SK-N-SH treated with all-trans-retinoic acid at 6 μM for 48 hours (cell line): ENCODE data around the gene PIGP.

Experiments
- ATAC-seq: fragments of 200-7000 bp; cut with Tn5 transposase; 3 replicates; pipeline ENCODE4 v1.9.1; 2020; ENCODE audit warnings: mild to moderate bottlenecking, moderate library complexity
- ARNTL ChIP-seq: fragments of 450-650 bp; formaldehyde crosslinking; IDR thresholded peaks from 2 replicates; pipeline ENCODE4 v1.5.0; 2020; ENCODE audit warnings: low read depth, mild to moderate bottlenecking, moderate library complexity, borderline replicate concordance
- BACH2 ChIP-seq: fragments of 250-450 bp; sonication (Bioruptor Pico); IDR thresholded peaks from 2 replicates; pipeline ENCODE4 v1.9.0; 2021; ENCODE audit warnings: mild to moderate bottlenecking, borderline replicate concordance
- CSDC2 ChIP-seq: fragments of 250-450 bp; sonication (Bioruptor Pico); IDR thresholded peaks from 2 replicates; pipeline ENCODE4 v1.5.0; 2020; ENCODE audit warnings: mild to moderate bottlenecking, moderate library complexity
- ESRRG ChIP-seq: fragments of 250-450 bp; sonication (Bioruptor Pico); IDR thresholded peaks from 2 replicates; pipeline ENCODE4 v1.6.1; 2021; ENCODE audit warnings: mild to moderate bottlenecking
- GLIS3 ChIP-seq: fragments of 250-450 bp; sonication (Bioruptor Pico); IDR thresholded peaks from 2 replicates; pipeline ENCODE4 v1.5.0; 2020; ENCODE audit warnings: mild to moderate bottlenecking, moderate library complexity
- ISL1 ChIP-seq: fragments of 250-450 bp; sonication (Bioruptor Pico); IDR thresholded peaks from 2 replicates; pipeline ENCODE4 v2.1.2; 2022; ENCODE audit warnings: mild to moderate bottlenecking, moderate library complexity
- RARB ChIP-seq: fragments of 250-450 bp; sonication (Bioruptor Pico); IDR thresholded peaks from 2 replicates; pipeline ENCODE4 v1.8.0; 2021; ENCODE audit warnings: mild to moderate bottlenecking, moderate library complexity
- SNAI2 ChIP-seq: fragments of 250-450 bp; sonication (Bioruptor Pico); IDR thresholded peaks from 2 replicates; pipeline ENCODE4 v1.5.0; 2020; ENCODE audit warnings: mild to moderate bottlenecking, moderate library complexity
- TCF4 ChIP-seq: fragments of 250-450 bp; sonication (Bioruptor Pico); IDR thresholded peaks from 2 replicates; pipeline ENCODE4 v1.8.0; 2021; ENCODE audit warnings: mild to moderate bottlenecking, moderate library complexity, borderline replicate concordance
- TOX ChIP-seq: fragments of 250-450 bp; sonication (Bioruptor Pico); IDR thresholded peaks from 2 replicates; pipeline ENCODE4 v1.8.0; 2021; ENCODE audit warnings: mild to moderate bottlenecking, moderate library complexity, borderline replicate concordance
- ZC3H10 ChIP-seq: fragments of 250-450 bp; sonication (Bioruptor Pico); IDR thresholded peaks from 2 replicates; pipeline ENCODE4 v1.5.1; 2021; ENCODE audit warnings: mild to moderate bottlenecking, moderate library complexity
- ZFP30 ChIP-seq: fragments of 450-650 bp; formaldehyde crosslinking; IDR thresholded peaks from 2 replicates; pipeline ENCODE4 v1.5.0; 2022; ENCODE audit warnings: mild to moderate bottlenecking, moderate library complexity
- ZNF565 ChIP-seq: fragments of 450-650 bp; formaldehyde crosslinking; conservative IDR thresholded peaks from 2 replicates; pipeline ENCODE4 v1.5.0; 2020; ENCODE audit warnings: low read depth, mild to moderate bottlenecking, moderate library complexity
- ZNF70 ChIP-seq: fragments of 450-650 bp; formaldehyde crosslinking; IDR thresholded peaks from 2 replicates; pipeline ENCODE4 v1.5.0; 2020; ENCODE audit warnings: mild to moderate bottlenecking, moderate library complexity
- ZNF8 ChIP-seq: fragments of 450-650 bp; formaldehyde crosslinking; IDR thresholded peaks from 2 replicates; pipeline ENCODE4 v1.5.0; 2020; ENCODE audit warnings: mild to moderate bottlenecking, moderate library complexity
- TF ChIP-seq, protein P1 (sequence below): fragments of 250-450 bp; sonication (Bioruptor Pico); IDR thresholded peaks from 2 replicates; pipeline ENCODE4 v1.8.0; 2020; ENCODE audit warnings: mild to moderate bottlenecking, moderate library complexity, borderline replicate concordance
- TF ChIP-seq, protein P2 (sequence below): fragments of 250-450 bp; sonication (Bioruptor Pico); IDR thresholded peaks from 2 replicates; pipeline ENCODE4 v1.5.1; 2021; ENCODE audit warnings: mild to moderate bottlenecking, moderate library complexity
- TF ChIP-seq, protein P3 (sequence below): fragments of 250-450 bp; sonication (Bioruptor Pico); IDR thresholded peaks from 2 replicates; pipeline ENCODE4 v1.5.0; 2020; ENCODE audit warnings: mild to moderate bottlenecking, moderate library complexity
- TF ChIP-seq, protein P4 (sequence below): fragments of 250-450 bp; sonication (Bioruptor Pico); IDR thresholded peaks from 2 replicates; pipeline ENCODE4 v1.8.0; 2021; ENCODE audit warnings: low read depth, mild to moderate bottlenecking, moderate library complexity, borderline replicate concordance
- TF ChIP-seq, protein P5 (sequence below): fragments of 250-450 bp; sonication (Bioruptor Pico); IDR thresholded peaks from 2 replicates; pipeline ENCODE4 v1.5.1; 2020; ENCODE audit warnings: low read depth, mild to moderate bottlenecking, moderate library complexity

The PIGP gene

DNA sequence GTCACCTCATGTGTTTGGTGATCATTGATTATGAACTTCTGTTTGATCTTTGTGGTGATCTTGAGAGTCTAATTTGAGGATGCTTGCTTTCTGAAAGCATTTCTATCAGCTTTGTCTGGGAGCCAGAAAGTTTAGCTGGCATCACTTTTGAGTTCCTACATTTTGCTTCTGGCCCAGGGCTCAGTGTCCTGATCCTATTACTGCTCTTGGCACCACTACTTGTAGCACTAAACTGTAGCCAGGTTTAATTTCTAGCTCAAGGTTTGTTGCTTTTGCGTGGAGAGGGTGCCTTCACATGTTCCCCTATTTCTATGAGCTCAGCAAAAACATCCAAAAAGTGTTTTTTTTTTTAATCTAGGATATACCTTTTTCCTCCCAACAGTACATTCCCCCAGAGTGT is 9.5 kb upstream of the PIGP start:
- TF ChIP-seq ZFP30 (CRISPR knock-in tag) = no peak
- TF ChIP-seq CSDC2 (CRISPR knock-in tag) = no peak
- TF ChIP-seq RARB (CRISPR knock-in tag) = no peak
- TF ChIP-seq, protein P1, sequence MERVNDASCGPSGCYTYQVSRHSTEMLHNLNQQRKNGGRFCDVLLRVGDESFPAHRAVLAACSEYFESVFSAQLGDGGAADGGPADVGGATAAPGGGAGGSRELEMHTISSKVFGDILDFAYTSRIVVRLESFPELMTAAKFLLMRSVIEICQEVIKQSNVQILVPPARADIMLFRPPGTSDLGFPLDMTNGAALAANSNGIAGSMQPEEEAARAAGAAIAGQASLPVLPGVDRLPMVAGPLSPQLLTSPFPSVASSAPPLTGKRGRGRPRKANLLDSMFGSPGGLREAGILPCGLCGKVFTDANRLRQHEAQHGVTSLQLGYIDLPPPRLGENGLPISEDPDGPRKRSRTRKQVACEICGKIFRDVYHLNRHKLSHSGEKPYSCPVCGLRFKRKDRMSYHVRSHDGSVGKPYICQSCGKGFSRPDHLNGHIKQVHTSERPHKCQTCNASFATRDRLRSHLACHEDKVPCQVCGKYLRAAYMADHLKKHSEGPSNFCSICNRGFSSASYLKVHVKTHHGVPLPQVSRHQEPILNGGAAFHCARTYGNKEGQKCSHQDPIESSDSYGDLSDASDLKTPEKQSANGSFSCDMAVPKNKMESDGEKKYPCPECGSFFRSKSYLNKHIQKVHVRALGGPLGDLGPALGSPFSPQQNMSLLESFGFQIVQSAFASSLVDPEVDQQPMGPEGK (CRISPR knock-in tag) = no peak
- no peak for TF ChIP-seq ZNF565
- TF ChIP-seq, protein P2, sequence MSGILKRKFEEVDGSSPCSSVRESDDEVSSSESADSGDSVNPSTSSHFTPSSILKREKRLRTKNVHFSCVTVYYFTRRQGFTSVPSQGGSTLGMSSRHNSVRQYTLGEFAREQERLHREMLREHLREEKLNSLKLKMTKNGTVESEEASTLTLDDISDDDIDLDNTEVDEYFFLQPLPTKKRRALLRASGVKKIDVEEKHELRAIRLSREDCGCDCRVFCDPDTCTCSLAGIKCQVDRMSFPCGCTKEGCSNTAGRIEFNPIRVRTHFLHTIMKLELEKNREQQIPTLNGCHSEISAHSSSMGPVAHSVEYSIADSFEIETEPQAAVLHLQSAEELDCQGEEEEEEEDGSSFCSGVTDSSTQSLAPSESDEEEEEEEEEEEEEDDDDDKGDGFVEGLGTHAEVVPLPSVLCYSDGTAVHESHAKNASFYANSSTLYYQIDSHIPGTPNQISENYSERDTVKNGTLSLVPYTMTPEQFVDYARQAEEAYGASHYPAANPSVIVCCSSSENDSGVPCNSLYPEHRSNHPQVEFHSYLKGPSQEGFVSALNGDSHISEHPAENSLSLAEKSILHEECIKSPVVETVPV (CRISPR knock-in tag) = no peak
- TF ChIP-seq, protein P3, sequence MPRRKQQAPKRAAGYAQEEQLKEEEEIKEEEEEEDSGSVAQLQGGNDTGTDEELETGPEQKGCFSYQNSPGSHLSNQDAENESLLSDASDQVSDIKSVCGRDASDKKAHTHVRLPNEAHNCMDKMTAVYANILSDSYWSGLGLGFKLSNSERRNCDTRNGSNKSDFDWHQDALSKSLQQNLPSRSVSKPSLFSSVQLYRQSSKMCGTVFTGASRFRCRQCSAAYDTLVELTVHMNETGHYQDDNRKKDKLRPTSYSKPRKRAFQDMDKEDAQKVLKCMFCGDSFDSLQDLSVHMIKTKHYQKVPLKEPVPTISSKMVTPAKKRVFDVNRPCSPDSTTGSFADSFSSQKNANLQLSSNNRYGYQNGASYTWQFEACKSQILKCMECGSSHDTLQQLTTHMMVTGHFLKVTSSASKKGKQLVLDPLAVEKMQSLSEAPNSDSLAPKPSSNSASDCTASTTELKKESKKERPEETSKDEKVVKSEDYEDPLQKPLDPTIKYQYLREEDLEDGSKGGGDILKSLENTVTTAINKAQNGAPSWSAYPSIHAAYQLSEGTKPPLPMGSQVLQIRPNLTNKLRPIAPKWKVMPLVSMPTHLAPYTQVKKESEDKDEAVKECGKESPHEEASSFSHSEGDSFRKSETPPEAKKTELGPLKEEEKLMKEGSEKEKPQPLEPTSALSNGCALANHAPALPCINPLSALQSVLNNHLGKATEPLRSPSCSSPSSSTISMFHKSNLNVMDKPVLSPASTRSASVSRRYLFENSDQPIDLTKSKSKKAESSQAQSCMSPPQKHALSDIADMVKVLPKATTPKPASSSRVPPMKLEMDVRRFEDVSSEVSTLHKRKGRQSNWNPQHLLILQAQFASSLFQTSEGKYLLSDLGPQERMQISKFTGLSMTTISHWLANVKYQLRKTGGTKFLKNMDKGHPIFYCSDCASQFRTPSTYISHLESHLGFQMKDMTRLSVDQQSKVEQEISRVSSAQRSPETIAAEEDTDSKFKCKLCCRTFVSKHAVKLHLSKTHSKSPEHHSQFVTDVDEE = no peak
- TF ChIP-seq, protein P4, sequence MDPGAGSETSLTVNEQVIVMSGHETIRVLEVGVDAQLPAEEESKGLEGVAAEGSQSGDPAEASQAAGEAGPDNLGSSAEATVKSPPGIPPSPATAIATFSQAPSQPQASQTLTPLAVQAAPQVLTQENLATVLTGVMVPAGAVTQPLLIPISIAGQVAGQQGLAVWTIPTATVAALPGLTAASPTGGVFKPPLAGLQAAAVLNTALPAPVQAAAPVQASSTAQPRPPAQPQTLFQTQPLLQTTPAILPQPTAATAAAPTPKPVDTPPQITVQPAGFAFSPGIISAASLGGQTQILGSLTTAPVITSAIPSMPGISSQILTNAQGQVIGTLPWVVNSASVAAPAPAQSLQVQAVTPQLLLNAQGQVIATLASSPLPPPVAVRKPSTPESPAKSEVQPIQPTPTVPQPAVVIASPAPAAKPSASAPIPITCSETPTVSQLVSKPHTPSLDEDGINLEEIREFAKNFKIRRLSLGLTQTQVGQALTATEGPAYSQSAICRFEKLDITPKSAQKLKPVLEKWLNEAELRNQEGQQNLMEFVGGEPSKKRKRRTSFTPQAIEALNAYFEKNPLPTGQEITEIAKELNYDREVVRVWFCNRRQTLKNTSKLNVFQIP (CRISPR knock-in tag) = no peak
- TF ChIP-seq TOX (CRISPR knock-in tag) = no peak
- TF ChIP-seq ARNTL = no peak
- no peak for TF ChIP-seq GLIS3 (CRISPR knock-in tag)
- no peak for TF ChIP-seq ISL1 (CRISPR knock-in tag)
- no peak for TF ChIP-seq BACH2 (CRISPR knock-in tag)
- no peak for TF ChIP-seq ZC3H10 (CRISPR knock-in tag)
- TF ChIP-seq, protein P5, sequence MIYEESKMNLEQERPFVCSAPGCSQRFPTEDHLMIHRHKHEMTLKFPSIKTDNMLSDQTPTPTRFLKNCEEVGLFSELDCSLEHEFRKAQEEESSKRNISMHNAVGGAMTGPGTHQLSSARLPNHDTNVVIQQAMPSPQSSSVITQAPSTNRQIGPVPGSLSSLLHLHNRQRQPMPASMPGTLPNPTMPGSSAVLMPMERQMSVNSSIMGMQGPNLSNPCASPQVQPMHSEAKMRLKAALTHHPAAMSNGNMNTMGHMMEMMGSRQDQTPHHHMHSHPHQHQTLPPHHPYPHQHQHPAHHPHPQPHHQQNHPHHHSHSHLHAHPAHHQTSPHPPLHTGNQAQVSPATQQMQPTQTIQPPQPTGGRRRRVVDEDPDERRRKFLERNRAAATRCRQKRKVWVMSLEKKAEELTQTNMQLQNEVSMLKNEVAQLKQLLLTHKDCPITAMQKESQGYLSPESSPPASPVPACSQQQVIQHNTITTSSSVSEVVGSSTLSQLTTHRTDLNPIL (CRISPR knock-in tag) = no peak
- ATAC-seq = no peak

DNA sequence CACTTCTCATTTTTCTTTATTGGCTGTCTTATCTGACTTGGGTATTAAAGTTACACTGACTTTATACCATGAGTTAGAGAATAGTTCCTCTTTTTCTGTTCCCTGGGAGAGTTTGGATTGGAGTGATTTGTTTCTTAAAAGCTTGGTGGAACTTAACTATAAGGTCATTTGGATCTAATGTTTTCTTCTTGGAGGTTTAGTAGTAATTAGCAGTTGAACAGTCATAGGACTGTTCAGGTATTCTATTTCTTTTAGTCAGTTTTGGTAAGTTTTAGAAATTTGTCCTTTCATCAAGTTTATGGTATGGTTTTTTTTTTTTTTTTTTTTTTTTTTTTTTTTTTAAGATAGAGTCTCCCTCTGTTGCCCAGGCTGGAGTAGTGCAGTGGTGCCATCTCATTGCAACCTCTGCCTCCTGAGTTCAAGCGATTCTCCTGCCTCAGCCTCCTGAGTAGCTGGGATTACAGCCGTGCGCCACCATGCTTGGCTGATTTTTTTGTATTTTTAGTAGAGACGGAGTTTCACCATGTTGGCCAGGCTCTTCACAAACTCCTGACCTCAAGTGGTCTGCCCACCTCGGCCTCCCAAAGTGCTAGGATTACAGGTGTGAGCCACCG is 6.4 kb upstream of the PIGP start:
- ATAC-seq = no peak
- TF ChIP-seq BACH2 (CRISPR knock-in tag) (no peak), RARB (CRISPR knock-in tag) (no peak), ESRRG (CRISPR knock-in tag) (no peak), GLIS3 (CRISPR knock-in tag) (no peak), ZFP30 (CRISPR knock-in tag) (no peak), ZNF565 (no peak), ZNF8 (no peak), ARNTL (no peak), CSDC2 (CRISPR knock-in tag) (no peak), SNAI2 (no peak), ZC3H10 (CRISPR knock-in tag) (no peak), ISL1 (CRISPR knock-in tag) (no peak)
- TF ChIP-seq, protein P2 (CRISPR knock-in tag) = no peak

DNA sequence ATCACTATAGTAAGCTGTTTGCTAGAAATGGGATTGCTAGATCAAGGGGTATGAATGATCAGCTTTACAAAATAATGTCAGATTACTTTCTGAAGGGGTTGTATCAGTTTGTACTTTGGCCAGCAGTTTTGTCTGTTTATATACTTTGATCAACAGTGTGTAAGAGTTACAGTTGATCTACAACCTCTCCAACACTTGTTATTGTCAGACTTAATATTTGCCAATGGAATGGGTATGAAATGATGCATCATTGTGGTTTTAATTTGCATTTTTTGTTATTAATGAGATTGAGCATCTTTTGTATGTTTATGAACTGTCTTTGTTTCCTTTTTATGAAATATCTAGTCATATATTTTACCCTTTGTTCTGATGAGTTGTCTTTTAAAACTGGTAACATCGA is 4.5 kb upstream of the PIGP start:
- TF ChIP-seq, protein P2 (CRISPR knock-in tag) = no peak
- no peak for TF ChIP-seq TCF4 (CRISPR knock-in tag)
- no peak for TF ChIP-seq ARNTL
- no peak for TF ChIP-seq GLIS3 (CRISPR knock-in tag)
- no peak for TF ChIP-seq ZNF70 (CRISPR knock-in tag)
- no peak for TF ChIP-seq ZFP30 (CRISPR knock-in tag)
- no peak for TF ChIP-seq BACH2 (CRISPR knock-in tag)
- TF ChIP-seq, all 23 proteins: peak for 0
- ATAC-seq = no peak
